ENCODE data around the gene RNF187.

Gene RNF187

GRCh38 chr1:228507961-228508652 lies 20.9 kb downstream of the RNF187 start:
- DNase-seq (ENCODE audit: insufficient read length, low spot score), result no peak

GRCh38 chr1:228508840-228509415 lies 21.7 kb downstream of the RNF187 start:
- FAIRE-seq, result no peak
- DNase-seq (ENCODE audit: insufficient read length, low spot score), result no peak

More at GRCh38 chr1:228507961-228508652, 20.9 kb downstream of the RNF187 start:
- FAIRE-seq, result no peak

DNA sequence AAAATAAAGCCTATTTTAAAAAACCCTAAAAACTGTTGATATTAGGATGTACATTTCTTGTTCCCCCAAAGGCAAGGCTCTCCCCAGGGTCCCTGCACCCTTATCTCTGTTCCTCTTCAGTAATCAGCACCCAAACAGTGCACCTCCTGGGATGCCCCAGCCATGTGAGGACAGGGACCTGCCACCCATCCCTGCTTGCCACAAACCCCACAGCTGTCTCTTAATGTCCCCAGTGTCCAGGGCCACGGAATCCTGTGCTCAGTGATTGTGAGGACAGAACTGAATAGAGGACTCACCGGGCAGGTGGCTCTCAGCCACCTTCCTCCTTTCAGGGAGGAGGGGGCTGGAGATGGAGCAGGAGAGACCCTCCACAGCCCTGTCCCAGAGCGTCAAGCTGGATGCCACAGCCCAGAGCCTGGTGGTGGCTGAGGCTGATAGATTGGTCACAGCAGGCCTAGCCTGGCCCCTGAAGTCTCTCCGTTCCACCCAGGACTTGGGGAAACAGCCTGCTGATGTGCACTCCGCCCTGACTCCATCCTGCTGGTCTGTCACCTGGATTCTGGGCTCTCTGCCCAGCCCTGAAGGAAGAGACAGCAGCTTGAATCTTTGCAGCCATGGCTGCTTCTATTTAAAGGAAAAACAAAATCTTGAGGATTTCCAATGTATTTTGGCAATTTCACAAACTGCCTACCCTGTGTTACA lies 23.1 kb downstream of the RNF187 start:
- DNase-seq (ENCODE audit: insufficient read length, low spot score), result no peak
- FAIRE-seq, result no peak

DNA sequence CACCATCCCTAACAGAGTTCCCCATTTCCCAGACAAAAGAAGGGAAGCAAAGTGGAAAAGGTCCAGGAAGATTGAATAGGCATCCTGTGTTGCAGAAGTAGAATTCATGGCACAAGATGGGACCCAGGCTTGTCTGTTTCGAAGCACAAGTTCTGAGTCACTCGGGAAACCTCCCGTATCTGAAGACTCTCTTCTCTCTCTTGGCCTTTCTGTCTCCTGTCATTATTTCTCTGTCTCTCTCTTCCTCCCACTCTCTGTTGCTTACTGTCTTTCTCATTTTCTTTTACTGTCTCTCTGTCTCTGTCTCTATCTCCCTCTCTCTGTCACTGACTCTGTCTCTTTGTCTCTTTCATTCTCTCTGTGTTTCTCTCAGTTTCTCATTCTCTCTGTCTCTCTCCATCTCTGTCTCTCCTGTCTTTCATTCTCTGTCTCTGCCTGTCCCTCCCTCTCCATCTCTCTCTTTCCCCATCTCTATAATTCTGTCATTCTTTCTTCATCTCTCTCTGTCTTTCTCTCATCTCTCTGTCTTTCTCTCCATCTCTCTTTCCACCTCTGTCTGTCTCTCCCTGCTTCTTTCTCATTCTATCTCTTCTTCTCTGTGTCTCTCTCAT lies 23.7 kb downstream of the RNF187 start:
- DNase-seq (ENCODE audit: insufficient read length, low spot score), result no peak
- no peak for FAIRE-seq

GRCh38 chr1:228511546-228512445 lies 24.6 kb downstream of the RNF187 start:
- FAIRE-seq (no peak), DNase-seq (ENCODE audit: insufficient read length, low spot score) (no peak)

GRCh38 chr1:228512781-228513198 lies 25.6 kb downstream of the RNF187 start:
- no peak for FAIRE-seq
- DNase-seq (ENCODE audit: insufficient read length, low spot score), result no peak

DNA sequence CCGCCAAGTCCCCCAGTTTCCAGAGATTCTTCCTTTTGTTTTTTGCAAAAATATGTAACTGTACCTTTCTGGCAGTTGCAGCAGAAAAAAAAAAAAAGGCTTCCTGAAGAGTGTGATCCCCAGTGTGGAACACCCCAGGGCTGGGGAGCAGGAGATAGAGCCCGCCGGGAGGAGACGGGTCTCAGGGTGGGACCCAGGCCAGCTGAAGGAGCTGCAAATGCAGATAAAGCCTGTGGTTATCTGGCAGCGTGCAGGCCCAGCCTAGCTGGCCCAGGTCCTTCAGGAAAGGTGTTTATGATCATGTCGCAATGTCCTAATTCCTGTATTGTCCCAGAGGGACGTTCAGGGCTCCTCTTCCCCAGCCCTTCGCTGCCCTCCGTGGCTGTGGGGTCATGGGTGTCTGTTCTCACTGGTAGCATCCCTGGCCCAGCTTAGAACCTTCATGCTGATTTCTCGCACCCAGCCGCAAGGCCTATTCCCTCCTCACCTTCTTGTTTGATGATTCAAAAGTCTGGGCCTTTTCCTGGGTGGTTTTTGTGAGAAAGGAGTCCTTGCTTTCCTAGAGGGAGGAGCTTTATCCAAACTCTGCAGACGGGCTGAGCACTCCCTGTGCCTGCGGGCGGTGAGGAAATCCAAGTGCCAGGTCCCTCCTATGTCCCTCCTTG lies 26.2 kb downstream of the RNF187 start:
- DNase-seq (ENCODE audit: insufficient read length, low spot score), result no peak
- FAIRE-seq, result no peak

GRCh38 chr1:228514421-228514820 lies 27.2 kb downstream of the RNF187 start:
- DNase-seq (ENCODE audit: insufficient read length, low spot score), result no peak

DNA sequence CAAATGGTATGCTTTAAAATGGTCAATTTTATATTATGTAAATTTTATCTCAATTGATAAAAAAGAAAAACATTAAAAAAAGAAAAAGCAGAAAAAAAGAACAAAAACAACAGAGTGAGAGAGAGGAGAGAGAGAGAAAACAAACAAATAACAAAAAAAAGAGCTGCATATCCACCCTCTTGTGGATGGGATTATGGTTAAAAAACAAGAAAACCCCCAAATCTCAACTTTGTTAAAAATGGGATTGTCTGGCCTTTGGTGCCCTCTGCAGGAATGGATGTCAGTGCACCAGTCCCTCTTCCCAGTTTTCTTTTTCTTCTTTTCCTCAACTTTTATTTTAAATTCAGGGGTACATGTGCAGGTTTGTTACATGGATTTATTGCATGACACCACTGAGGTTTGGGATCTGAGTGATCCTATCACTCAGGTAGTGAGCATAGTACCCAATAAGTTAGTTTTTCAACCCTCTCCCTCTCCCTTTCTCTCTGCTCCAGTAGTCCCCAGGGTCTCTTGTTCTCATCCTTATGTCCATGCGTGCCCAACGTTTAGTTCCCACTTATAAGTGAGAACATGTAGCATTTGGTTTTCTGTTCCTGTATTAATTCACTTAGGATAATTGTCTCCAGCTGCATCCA lies 28.1 kb downstream of the RNF187 start:
- DNase-seq (ENCODE audit: insufficient read length, low spot score), result peak; percentile 55
- no peak for FAIRE-seq

More at GRCh38 chr1:228514421-228514820, 27.2 kb downstream of the RNF187 start:
- FAIRE-seq, result no peak

GRCh38 chr1:228517655-228518054 lies 30.5 kb downstream of the RNF187 start:
- FAIRE-seq, result no peak
- no peak for DNase-seq (ENCODE audit: insufficient read length, low spot score)

DNA sequence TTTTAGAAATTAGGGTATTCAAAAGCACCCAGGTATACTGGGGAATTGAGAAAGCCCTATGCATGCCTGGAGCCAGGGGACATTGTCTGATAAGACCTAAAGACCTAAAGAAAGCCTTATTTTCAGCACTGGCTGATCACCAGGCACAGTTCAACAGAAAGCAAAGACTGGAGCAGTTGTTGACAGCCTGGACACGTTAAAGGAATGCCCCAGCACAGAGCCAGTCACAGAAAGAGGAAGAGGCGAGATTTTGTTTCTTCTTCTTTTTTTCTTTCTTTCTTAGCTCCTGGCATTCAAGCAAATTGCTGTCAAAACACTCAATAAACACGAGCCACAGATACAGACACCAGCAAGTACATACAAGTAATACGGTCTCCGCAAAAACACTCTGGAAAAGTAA lies 40.4 kb downstream of the RNF187 start:
- FAIRE-seq (no peak), DNase-seq (ENCODE audit: insufficient read length, low spot score) (no peak)

DNA sequence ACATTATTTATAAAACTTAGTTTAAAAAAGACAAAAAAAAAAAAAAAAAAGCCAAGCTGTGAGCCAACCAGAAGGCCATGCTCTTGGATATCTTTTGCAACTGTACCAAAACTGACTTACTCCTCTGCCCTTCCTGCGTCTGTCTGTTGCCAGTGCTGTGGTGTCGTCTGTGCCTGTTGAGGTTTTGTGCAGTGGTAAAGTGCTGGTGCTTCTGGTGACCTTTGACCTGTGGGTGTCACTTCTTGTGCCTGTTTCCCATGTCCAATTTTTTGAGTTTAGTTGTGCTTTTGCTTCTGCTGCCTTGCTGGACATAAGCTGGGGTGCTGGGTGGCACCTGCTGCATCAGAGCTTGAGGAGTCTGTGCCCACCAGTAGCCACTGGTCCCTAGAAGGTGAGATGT lies 41.4 kb downstream of the RNF187 start:
- no peak for FAIRE-seq
- DNase-seq (ENCODE audit: insufficient read length, low spot score), result no peak

GRCh38 chr1:228530086-228530758 lies 43.0 kb downstream of the RNF187 start:
- FAIRE-seq (no peak), DNase-seq (ENCODE audit: insufficient read length, low spot score) (no peak)

GRCh38 chr1:228530951-228531731 lies 44.0 kb downstream of the RNF187 start:
- DNase-seq (ENCODE audit: insufficient read length, low spot score) (no peak), FAIRE-seq (no peak)

DNA sequence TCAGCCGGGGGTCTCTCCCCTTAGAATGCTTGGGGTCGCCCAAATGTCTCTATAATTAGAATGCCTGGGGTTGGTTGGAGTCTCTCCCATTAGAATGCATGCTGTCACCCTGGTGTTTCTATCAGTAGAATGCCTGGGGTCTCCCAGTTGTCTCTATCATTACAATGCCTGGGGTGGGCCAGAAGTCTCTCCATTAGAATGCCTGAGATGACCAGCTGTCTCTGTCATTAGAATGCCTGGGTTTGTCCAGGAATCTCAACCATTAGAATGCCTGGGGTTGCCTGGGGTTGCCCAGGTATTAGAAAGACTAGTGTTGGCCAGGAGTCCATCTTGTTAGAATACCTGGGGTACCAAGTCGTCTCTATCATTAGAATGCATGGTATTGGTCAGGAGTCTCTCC lies 51.6 kb downstream of the RNF187 start:
- no peak for FAIRE-seq

GRCh38 chr1:228540161-228540917 lies 53.2 kb downstream of the RNF187 start:
- DNase-seq (ENCODE audit: insufficient read length, low spot score) (no peak), FAIRE-seq (no peak)

More for the DNA sequence above, 51.6 kb downstream of the RNF187 start:
- DNase-seq (ENCODE audit: insufficient read length, low spot score), result no peak

GRCh38 chr1:228541725-228542124 lies 54.5 kb downstream of the RNF187 start:
- DNase-seq (ENCODE audit: insufficient read length, low spot score) (no peak), FAIRE-seq (no peak)
